ENCODE measurements around the gene ELOB.

GRCh38 chr16:2752850-2753732, 24.0 kb downstream of the ELOB start:
- no peak for TF ChIP-seq CTCF (IDR thresholded peaks at IDR 0.05)
- no peak for TF ChIP-seq EZH2 (IDR thresholded peaks at IDR 0.05)

Data from neural progenitor cell (in vitro differentiated cells).